ENCODE data around the gene SMG7.
"Not testable (repeated sequence)": the region's sequence is repeated elsewhere in the genome, so short reads cannot be mapped to it uniquely, and the experiment has no call there.

SMG7 gene

GRCh38 chr1:183472488-183473216 lies at the start of gene SMG7:
Gene SMG7 (plus strand): TSS chr1:183472499. CDS start chr1:183472621, 122 bp downstream.
- DNase-seq = no peak

- DNase-seq = no peak
Measured at GRCh38 chr1:183423541-183423940, 48.8 kb upstream of the SMG7 start.

- DNase-seq = no peak
Measured at GRCh38 chr1:183424691-183425090, 47.6 kb upstream of the SMG7 start.

- DNase-seq = not testable (repeated sequence)
Measured at GRCh38 chr1:183427591-183427990, 44.7 kb upstream of the SMG7 start.

- DNase-seq = no peak
Measured at GRCh38 chr1:183431840-183432547, 40.3 kb upstream of the SMG7 start.

- no peak for DNase-seq
Measured at GRCh38 chr1:183432548-183432875, 39.8 kb upstream of the SMG7 start.

GRCh38 chr1:183433703-183434102 lies 38.6 kb upstream of the SMG7 start:
- DNase-seq = no peak

- no peak for DNase-seq
Measured at GRCh38 chr1:183435497-183435896, 36.8 kb upstream of the SMG7 start.

- no peak for DNase-seq
Measured at GRCh38 chr1:183438060-183438459, 34.2 kb upstream of the SMG7 start.

GRCh38 chr1:183443011-183443410 lies 29.3 kb upstream of the SMG7 start:
- no peak for DNase-seq

- no peak for DNase-seq
Measured at GRCh38 chr1:183443466-183443865, 28.8 kb upstream of the SMG7 start.

GRCh38 chr1:183444243-183444642 lies 28.1 kb upstream of the SMG7 start:
- DNase-seq = no peak

- DNase-seq = no peak
Measured at GRCh38 chr1:183449223-183449770, 23.0 kb upstream of the SMG7 start.

- DNase-seq = no peak
Measured at GRCh38 chr1:183450093-183450492, 22.2 kb upstream of the SMG7 start.

- no peak for DNase-seq
Measured at GRCh38 chr1:183454377-183454776, 17.9 kb upstream of the SMG7 start.

GRCh38 chr1:183456826-183457225 lies 15.5 kb upstream of the SMG7 start:
- DNase-seq = no peak

- DNase-seq = no peak
Measured at GRCh38 chr1:183457449-183457848, 14.8 kb upstream of the SMG7 start.

- DNase-seq = no peak
Measured at GRCh38 chr1:183460596-183460995, 11.7 kb upstream of the SMG7 start.

- no peak for DNase-seq
Measured at GRCh38 chr1:183461350-183461749, 10.9 kb upstream of the SMG7 start.

GRCh38 chr1:183463566-183463965 lies 8.7 kb upstream of the SMG7 start:
- no peak for DNase-seq

- DNase-seq = no peak
Measured at GRCh38 chr1:183466781-183467180, 5.5 kb upstream of the SMG7 start.

GRCh38 chr1:183467687-183468086 lies 4.6 kb upstream of the SMG7 start:
- DNase-seq = no peak

- DNase-seq = peak; percentile 80
Measured at GRCh38 chr1:183470147-183470960, 1.9 kb upstream of the SMG7 start.

All from NCI-H774 (cell line).